Measurements from ENCODE around the gene SSUH2.

GRCh38 chr3:8595695-8596115 is 48.9 kb downstream of the SSUH2 start:
- no peak for TF ChIP-seq CTCF (conservative IDR thresholded peaks at IDR 0.05; ENCODE audit: low read depth, low read length)
- TF ChIP-seq BHLHE40 (IDR thresholded peaks at IDR 0.05; ENCODE audit: low read depth, low read length): no peak
- TF ChIP-seq USF2 (IDR thresholded peaks at IDR 0.05; ENCODE audit: low read depth, low read length): no peak
- TF ChIP-seq NFE2L2 (IDR thresholded peaks at IDR 0.05; ENCODE audit: low read depth, low read length): no peak
- no peak for TF ChIP-seq POLR2A (IDR thresholded peaks at IDR 0.05; ENCODE audit: low read depth, low read length)
- TF ChIP-seq CEBPB (IDR thresholded peaks at IDR 0.05; ENCODE audit: low read depth, low read length): no peak
- no peak for TF ChIP-seq CHD1 (IDR thresholded peaks at IDR 0.05; ENCODE audit: low read depth, low read length)
- no peak for TF ChIP-seq RFX5 (IDR thresholded peaks at IDR 0.05; ENCODE audit: low read depth, low read length)
